GM12892 (cell line): ENCODE results near the gene KCTD17.
A peak's percentile ranks its signal among the peaks of the same experiment; 100 is the strongest.

ENCODE experiments used
- POLR2A ChIP-seq: IDR thresholded peaks from 2 replicates; pipeline ENCODE4 v1.6.1; 2011; ENCODE audit warnings: low read depth, low read length, control low read depth
- POLR2AphosphoS5 ChIP-seq: IDR thresholded peaks from 2 replicates; pipeline ENCODE4 v1.6.1; 2011; ENCODE audit warnings: low read depth, low read length, control low read depth
- TAF1 ChIP-seq: IDR thresholded peaks from 2 replicates; pipeline ENCODE4 v1.6.1; 2011; ENCODE audit warnings: low read depth, mild to moderate bottlenecking, control low read depth, low read length, borderline replicate concordance

DNA sequence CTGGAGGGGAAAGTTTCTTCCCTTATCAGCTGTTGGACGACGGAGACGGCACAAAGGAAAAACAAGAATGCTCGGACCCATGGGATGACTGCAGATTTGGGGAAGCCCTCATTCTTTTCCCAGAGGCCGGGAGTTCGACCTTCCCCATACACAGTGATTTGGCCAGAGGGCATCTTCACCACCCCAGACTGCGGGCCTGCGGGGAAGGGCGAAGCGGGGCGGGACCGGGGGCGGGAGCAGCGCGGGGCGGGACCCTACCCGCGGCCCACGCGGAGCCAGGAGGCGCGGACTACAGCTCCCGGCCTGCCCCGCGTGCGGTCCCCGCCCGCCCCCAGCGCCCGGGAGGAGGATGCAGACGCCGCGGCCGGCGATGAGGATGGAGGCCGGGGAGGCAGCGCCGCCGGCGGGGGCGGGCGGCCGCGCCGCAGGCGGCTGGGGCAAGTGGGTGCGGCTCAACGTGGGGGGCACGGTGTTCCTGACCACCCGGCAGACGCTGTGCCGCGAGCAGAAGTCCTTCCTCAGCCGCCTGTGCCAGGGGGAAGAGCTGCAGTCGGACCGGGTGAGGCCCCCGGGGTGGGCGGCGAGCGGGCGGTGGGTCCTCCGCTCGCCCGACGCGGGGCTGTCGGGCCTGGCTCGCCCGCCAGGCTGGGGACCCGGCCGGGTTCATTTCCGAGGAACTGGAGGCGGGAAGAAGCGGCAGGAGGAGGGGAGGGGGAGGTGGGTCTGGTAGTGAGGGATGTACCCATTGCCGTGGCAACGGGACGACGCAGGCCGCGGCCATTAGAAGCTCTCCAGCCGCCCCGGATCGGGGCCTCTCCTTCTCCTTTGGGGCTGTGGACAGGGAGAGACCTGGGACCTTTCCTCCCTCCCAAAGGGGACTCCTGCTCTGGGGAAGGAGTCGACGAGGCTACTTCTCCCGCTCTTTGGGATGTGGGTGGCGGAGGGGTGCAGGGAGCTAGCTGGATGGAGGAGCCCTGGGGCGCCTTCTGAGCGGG, at the start of gene KCTD17:
- peak; percentile 21; the same call in 1 of the 2 replicates for TF ChIP-seq POLR2A
- TF ChIP-seq POLR2AphosphoS5 = no peak
- TF ChIP-seq TAF1 = no peak
